Mucosa of descending colon (tissue), 3 donors: Measurements from ENCODE around the gene PHLDA3. TPM values are rescaled to one million over a fixed set of nuclear protein-coding genes. Genes with fewer than 3 reads are reported as not detected.
"Not testable (repeated sequence)": the region's sequence is repeated elsewhere in the genome, so short reads cannot be mapped to it uniquely, and the experiment has no call there.

Source experiments
- ATAC-seq: fragments of 200-7000 bp; cut with Tn5 transposase; one replicate; pipeline ENCODE4 v1.9.1; 2020; ENCODE audit warnings: mild to moderate bottlenecking, moderate library complexity
- DNase-seq, 3 donors: peaks; one replicate each; pipeline ENCODE4 v3.0.0-alpha.2; 2020
- H3K36me3 ChIP-seq: fragments of 200-600 bp; one replicate; pipeline ENCODE4 v1.8.0; 2021; ENCODE audit warnings: low read depth, mild to moderate bottlenecking
- H3K4me1 ChIP-seq: fragments of 200-600 bp; one replicate; pipeline ENCODE4 v1.8.0; 2021; ENCODE audit warnings: low read depth, mild to moderate bottlenecking
- H3K4me3 ChIP-seq: fragments of 200-600 bp; one replicate; pipeline ENCODE4 v1.8.0; 2021; ENCODE audit warnings: mild to moderate bottlenecking
- H3K9me3 ChIP-seq: fragments of 200-600 bp; one replicate; pipeline ENCODE4 v1.8.0; 2021; ENCODE audit warnings: mild to moderate bottlenecking
- CTCF ChIP-seq: fragments of 200-600 bp; IDR thresholded peaks from one replicate; pipeline ENCODE4 v1.8.0; 2022; ENCODE audit warnings: antibody characterized with exemption, mild to moderate bottlenecking
- intact Hi-C, 2 donors: fragments of 100-400 bp; cut with DNase I in 1 of 2; cut with micrococcal nuclease in 1 of 2; formaldehyde crosslinking; loops; one replicate each; pipeline versions ENCODE4 v1.11.0 to v1.11.1; 2022; cut with DNase I, micrococcal nuclease
- total RNA-seq, 3 donors: library from RNA; stranded (reverse); fragmentation: NEBNext Ultra II Directional in 2 of 3; extraction: Animal tissue kit (Norgen Biotek cat#: 25700) in 2 of 3; gene quantifications; one replicate each; pipeline versions ENCODE4 v1.2.1 to v1.2.4, GENCODE V29; 2021 to 2023
- donor health status: DM: no; HTN: no; CAD: no; lungs with moderate emphysema.
- donor health status: DM: no; HTN: no; CAD: no.
- donor health status: DM: no; HTN: yes; CAD: no.

The PHLDA3 gene
- total RNA-seq, 3 donors from 2014 or later, result 8.5 to 106 (median 12.4) TPM

- Histone ChIP-seq H3K4me1 (peaks cover 14% of the 10 kb centered on the region), H3K4me3 (no peak overlapping the region), H3K36me3 (no peaks in the 10 kb centered on the region), H3K9me3 (no peaks in the 10 kb centered on the region)
- DNase-seq (no peak), ATAC-seq (no peak)
- intact Hi-C loops, result no loop called here
- TF ChIP-seq CTCF, result no peak
These were observed 25.0 kb upstream of the PHLDA3 start for GRCh38 chr1:201493757-201494617.

GRCh38 chr1:201493026-201493656, 24.2 kb upstream of the PHLDA3 start:
- H3K4me3 ChIP-seq, H3K9me3 ChIP-seq, intact Hi-C loops, H3K36me3 ChIP-seq, DNase-seq, ATAC-seq: not testable (repeated sequence)
- H3K4me1 ChIP-seq, result peaks cover 16% of the 10 kb centered on the region

GRCh38 chr1:201491896-201492511, 23.0 kb upstream of the PHLDA3 start:
- no peak overlapping the region for H3K4me3 ChIP-seq
- no peak for DNase-seq
- TF ChIP-seq CTCF, result no peak
- intact Hi-C loops, result no loop called here
- no peak for ATAC-seq
- H3K36me3 ChIP-seq, result no peaks in the 10 kb centered on the region
- H3K4me1 ChIP-seq, result peaks cover 16% of the 10 kb centered on the region
- H3K9me3 ChIP-seq, result no peaks in the 10 kb centered on the region

DNA sequence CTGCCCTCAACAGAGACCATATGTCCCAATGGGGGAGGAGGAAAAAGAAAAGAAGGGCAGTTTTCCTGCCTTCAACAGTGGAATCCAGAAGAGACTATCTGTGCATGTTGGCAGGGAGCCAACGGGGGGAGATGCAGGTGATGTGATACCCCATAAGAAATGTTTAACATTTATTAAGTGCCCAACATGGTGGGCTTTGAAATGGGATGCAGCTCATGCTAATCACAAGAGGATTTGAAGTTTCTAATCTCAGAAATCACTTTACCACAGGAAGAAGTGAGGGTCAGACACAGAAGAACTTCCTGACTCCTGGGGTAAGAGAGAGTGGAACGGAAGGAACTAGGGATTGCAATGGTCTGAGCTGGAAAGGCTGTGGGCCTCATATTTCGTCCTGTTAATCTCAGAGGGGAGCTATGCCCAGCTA, 21.7 kb upstream of the PHLDA3 start:
- ATAC-seq (no peak), DNase-seq (no peak)
- Histone ChIP-seq H3K36me3 (no peaks in the 10 kb centered on the region), H3K4me1 (peaks cover 16% of the 10 kb centered on the region), H3K9me3 (no peaks in the 10 kb centered on the region), H3K4me3 (no peak overlapping the region)
- TF ChIP-seq CTCF, result no peak
- intact Hi-C loops, result no loop called here

GRCh38 chr1:201489643-201490261, 20.8 kb upstream of the PHLDA3 start:
- Histone ChIP-seq H3K36me3 (no peaks in the 10 kb centered on the region), H3K4me3 (no peak overlapping the region), H3K9me3 (no peaks in the 10 kb centered on the region), H3K4me1 (peaks cover 10% of the 10 kb centered on the region)
- ATAC-seq (no peak), DNase-seq (no peak)
- intact Hi-C loops, result no loop called here
- no peak for TF ChIP-seq CTCF
